IPS DF 19.7 (cell line): ENCODE results near the gene MLH1.

ENCODE experiments used
- DNase-seq: peaks from one replicate; pipeline ENCODE4 v3.0.0-alpha.2; 2013; ENCODE audit warnings: low read depth, low spot score

MLH1 gene

GRCh38 chr3:36973139-36973538 lies 20.2 kb upstream of the MLH1 start:
- DNase-seq, result no peak

- no peak for DNase-seq
These were observed 12.3 kb upstream of the MLH1 start for GRCh38 chr3:36981006-36981405.

GRCh38 chr3:36988356-36988755 lies 5.0 kb upstream of the MLH1 start:
- no peak for DNase-seq

DNA sequence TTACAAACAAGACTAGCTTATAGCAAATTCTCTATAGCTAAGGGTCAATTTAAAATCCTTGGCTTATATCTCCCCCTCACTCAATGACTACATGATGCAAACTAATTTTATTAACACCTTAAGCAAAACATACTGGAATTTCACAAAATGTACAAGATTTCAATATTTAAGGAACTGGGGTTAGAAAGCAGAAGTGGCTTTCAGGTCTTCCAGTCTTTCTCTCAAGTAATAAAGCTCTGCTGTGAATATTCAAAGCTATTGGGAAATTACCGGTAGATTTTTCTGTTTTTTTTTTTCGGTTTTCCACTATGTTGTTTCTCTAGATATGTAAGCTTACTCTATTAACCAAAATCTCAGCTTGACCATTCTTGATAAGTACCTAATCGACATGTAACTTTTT lies 4.3 kb upstream of the MLH1 start:
- no peak for DNase-seq

GRCh38 chr3:36989568-36989967 lies 3.8 kb upstream of the MLH1 start:
- DNase-seq, result no peak

GRCh38 chr3:36991147-36991546 lies 2.2 kb upstream of the MLH1 start:
- DNase-seq, result no peak

- DNase-seq, result no peak
These were observed 1.2 kb upstream of the MLH1 start for GRCh38 chr3:36991923-36992805.

DNA sequence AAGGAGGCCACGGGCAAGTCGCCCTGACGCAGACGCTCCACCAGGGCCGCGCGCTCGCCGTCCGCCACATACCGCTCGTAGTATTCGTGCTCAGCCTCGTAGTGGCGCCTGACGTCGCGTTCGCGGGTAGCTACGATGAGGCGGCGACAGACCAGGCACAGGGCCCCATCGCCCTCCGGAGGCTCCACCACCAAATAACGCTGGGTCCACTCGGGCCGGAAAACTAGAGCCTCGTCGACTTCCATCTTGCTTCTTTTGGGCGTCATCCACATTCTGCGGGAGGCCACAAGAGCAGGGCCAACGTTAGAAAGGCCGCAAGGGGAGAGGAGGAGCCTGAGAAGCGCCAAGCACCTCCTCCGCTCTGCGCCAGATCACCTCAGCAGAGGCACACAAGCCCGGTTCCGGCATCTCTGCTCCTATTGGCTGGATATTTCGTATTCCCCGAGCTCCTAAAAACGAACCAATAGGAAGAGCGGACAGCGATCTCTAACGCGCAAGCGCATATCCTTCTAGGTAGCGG lies 452 bp upstream of the MLH1 start, which contains the start of gene EPM2AIP1:
EPM2AIP1 (minus strand) TSS at position 326 of the 520 bp plus-strand sequence; CDS start at position 272, 54 bp downstream.
- no peak for DNase-seq

DNA sequence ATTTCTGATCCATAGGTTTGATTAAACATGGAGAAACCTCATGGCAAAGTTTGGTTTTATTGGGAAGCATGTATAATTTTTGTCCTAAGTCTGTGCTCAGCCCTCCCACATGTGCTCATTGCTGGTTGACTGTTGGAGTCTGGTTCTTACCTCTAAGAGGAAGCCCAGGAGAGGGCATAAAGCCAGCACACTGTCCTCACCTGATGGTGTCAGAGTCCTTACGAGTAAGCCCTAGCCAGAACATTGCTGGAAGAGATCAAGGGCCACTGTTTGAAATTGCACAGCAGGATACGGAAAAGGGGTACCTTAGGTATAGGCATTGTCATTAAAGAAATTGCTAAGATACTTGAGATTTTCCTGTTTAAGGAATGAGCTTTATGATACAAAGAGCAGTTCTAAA lies 21.3 kb downstream of the MLH1 start:
- DNase-seq, result no peak

- DNase-seq, result no peak
These were observed 22.3 kb downstream of the MLH1 start for GRCh38 chr3:37015642-37016041.

- DNase-seq, result no peak
These were observed 23.6 kb downstream of the MLH1 start for GRCh38 chr3:37016903-37017302.

DNA sequence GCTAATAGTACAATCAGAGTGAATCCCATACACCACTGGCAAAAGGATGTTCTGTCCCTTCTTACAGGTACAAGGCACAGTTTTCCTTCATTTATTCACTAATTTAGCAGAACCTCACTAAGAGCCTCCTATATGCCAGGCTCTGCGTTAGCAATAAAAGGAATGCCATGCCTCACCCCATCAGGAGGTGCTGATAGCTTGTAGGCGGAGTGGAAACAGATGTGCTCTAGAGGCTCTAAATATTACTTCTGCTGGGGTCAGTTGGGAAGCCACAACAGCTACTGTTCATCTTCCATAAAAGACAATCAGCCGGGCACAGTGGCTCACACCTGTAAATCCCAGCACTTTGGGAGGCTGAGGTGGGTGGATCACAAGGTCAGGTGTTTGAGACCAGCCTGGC lies 24.4 kb downstream of the MLH1 start:
- DNase-seq, result no peak

GRCh38 chr3:37024092-37024491 lies 30.8 kb downstream of the MLH1 start:
- DNase-seq, result no peak

- no peak for DNase-seq
These were observed 31.6 kb downstream of the MLH1 start for GRCh38 chr3:37024820-37025405.

GRCh38 chr3:37025561-37026335 lies 32.4 kb downstream of the MLH1 start:
- DNase-seq, result no peak

- no peak for DNase-seq
These were observed 33.5 kb downstream of the MLH1 start for GRCh38 chr3:37026851-37027250.

- DNase-seq, result no peak
These were observed 35.0 kb downstream of the MLH1 start for GRCh38 chr3:37028329-37028728.

GRCh38 chr3:37029111-37029510 lies 35.8 kb downstream of the MLH1 start:
- no peak for DNase-seq

- DNase-seq, result no peak
These were observed 36.3 kb downstream of the MLH1 start for GRCh38 chr3:37029516-37030163.

DNA sequence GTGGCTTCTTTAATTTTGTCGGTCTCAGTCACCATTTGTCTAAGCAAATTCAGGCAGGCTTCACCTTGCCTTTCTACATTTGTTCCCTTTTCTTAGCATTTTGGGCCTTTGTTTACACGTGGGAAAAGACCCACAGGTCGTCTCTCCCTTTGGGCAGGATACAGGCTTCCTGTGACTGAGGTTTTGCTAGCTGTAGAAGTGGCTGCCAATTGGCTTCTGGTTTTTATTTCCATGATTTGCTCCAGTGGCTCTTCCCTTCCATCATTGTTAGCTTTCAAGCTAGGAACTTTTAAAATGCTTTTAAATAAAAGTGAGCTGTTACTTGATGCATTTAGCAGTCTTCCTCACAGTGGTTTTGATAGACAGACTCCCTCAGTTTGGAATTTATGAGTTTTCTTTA lies 37.3 kb downstream of the MLH1 start:
- DNase-seq, result no peak

DNA sequence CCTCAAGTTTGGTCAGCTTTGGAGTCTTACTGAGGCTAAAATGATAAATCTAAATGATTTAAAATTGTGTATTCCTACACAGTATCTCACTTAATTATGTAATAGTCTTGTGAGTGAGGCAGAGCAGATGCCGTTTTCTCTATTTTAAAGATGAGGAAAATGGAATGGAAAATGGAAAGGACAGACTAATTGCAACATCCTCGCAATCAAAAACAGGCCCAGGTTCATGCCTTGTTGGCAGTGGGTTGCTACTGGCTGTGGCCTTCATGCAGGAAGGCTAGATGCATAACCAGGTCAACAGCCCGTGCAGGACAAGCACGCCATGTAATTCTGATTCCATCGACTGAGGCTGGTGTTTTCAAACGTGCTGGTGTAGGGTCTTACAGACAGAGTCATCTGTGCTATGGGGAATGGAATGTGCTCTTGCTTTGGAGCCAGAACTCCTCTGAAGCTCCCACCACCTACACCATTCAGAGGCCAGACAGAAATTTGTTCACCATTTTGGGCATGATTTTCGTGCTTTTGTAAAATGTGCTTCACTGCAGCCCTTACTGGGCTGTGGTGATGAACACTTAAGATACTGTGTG lies 37.9 kb downstream of the MLH1 start:
- DNase-seq, result no peak
